Neutrophil (primary cell): ENCODE measurements around the gene SWAP70.

Experiments
- H3K27ac ChIP-seq: fragments of 200-600 bp; sonication (generic); 2 replicates; pipeline ENCODE4 v1.5.1; 2016; ENCODE audit warnings: mild to moderate bottlenecking, moderate library complexity
- H3K27me3 ChIP-seq: fragments of 200-600 bp; sonication (generic); 2 replicates; pipeline ENCODE4 v1.6.0; 2016; ENCODE audit warnings: mild to moderate bottlenecking
- H3K36me3 ChIP-seq: fragments of 200-600 bp; sonication (generic); 2 replicates; pipeline ENCODE4 v1.5.1; 2017
- H3K4me1 ChIP-seq, 2 experiments: fragments of 200-600 bp in 1 of 2; sonication (generic) in 1 of 2; 1 replicate in 1 of 2; 2 replicates in 1 of 2; pipeline versions ENCODE4 v1.5.1 to v1.6.1; 2013 to 2016; ENCODE audit warnings: low read depth in 1 of 2, low read length in 1 of 2, mild to moderate bottlenecking in 1 of 2, moderate library complexity in 1 of 2; ENCODE audit not compliant: control insufficient read depth in 1 of 2, insufficient read depth in 1 of 2
- H3K4me3 ChIP-seq, 2 experiments: fragments of 200-600 bp in 1 of 2; sonication (generic) in 1 of 2; 1 replicate in 1 of 2; 2 replicates in 1 of 2; pipeline ENCODE4 v1.5.1; 2013 to 2016; ENCODE audit warnings: low read depth in 1 of 2, low read length in 1 of 2, mild to moderate bottlenecking in 1 of 2, moderate library complexity in 1 of 2
- H3K9me3 ChIP-seq: fragments of 200-600 bp; sonication (generic); 2 replicates; pipeline ENCODE4 v1.5.1; 2016
- CTCF ChIP-seq: fragments of 200-600 bp; sonication (generic); IDR thresholded peaks from 2 replicates; pipeline ENCODE4 v1.5.1; 2016; ENCODE audit warnings: antibody characterized with exemption

The SWAP70 gene

DNA sequence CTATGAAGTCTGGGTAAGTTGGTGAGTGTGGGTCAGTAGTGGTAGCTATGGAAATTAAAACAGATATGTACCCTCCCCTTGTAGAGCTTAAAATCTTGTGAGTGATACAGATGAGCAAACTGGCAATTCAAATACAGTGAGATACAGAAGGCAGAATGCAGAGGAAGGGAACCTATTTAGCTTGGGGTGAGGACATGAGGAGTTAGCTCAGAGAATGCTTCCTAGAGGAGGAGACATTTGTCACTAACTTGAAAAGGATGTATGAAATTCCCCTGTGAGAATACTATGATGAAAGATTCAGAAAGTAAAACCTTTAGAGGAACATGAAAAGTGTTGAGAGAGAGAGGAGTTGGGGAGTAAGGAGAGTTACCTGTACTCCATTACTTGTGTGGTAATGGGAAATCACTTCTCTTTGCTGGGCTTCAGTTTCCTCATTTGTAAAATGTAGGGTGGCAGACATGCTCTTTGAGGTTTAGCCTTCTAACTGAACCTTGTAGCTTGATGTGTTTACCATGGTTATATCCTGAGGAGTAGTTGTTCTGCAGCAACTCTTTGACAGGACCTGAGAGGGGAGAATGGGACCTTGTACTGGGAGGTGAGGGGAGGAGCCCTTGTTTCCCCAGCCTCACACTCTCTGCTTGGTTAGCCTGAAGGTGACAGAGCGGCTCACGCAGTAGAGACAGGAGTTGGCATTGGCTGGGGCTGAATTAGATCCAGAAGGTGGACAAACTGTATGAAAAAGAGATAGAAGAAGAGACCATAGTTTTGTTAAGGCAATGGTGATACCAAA is 17.9 kb downstream of the SWAP70 start:
- no peak overlapping the region for H3K4me3 ChIP-seq
- TF ChIP-seq CTCF: no peak
- no peaks in the 10 kb centered on the region for H3K9me3 ChIP-seq
- H3K36me3 ChIP-seq: no peaks in the 10 kb centered on the region
- no peaks in the 10 kb centered on the region for H3K27me3 ChIP-seq
- peaks cover 11 to 21% of the 10 kb centered on the region in 2 experiments for H3K4me1 ChIP-seq
- H3K27ac ChIP-seq: peak overlapping the region; percentile 21

- no peak for TF ChIP-seq CTCF
- H3K27ac ChIP-seq: peak overlapping the region; percentile 33
- H3K9me3 ChIP-seq: no peaks in the 10 kb centered on the region
- H3K4me1 ChIP-seq: peaks cover 26 to 33% of the 10 kb centered on the region in 2 experiments
- no peak overlapping the region for H3K4me3 ChIP-seq
- H3K27me3 ChIP-seq: no peaks in the 10 kb centered on the region
- no peaks in the 10 kb centered on the region for H3K36me3 ChIP-seq
Measured at GRCh38 chr11:9687711-9688477, 24.0 kb downstream of the SWAP70 start.

DNA sequence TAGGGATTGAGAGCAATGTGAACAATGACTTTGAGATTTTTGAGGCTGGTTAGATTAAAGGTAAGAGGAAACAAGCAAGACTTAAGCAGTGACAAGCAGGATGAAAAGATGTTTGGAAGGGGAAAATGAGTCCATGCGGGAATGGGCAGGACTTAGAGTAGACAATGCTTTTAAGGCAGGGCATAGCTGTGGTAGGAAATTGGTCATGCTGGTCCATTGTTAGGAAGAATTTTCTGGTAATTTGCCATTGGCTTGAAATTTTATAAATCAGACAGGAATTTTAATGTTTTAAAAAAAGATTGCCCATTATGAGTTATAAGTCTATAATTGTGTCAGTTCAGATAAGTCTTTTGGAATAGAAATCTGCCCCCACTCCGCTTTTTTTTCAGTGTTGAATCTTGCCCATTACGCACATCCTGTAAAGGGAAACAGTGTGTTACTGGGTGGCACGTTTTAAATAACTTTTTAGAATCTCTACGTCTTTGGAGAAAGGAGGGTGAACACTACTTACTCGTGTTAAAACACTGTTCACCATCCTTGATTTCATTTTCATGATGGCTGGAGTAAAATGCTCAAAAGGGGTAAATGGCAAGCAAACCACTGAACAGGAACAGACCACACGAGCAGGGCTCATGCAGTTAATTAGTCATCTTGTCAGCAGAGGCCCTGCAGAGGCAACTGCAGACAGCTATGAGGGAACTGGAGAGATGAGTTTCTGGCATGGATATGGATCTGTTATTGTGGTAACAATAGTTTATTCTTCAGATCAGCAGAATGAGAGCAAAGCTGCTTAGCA is 25.0 kb downstream of the SWAP70 start:
- Histone ChIP-seq H3K4me3 (no peak overlapping the region), H3K9me3 (no peaks in the 10 kb centered on the region), H3K27me3 (no peaks in the 10 kb centered on the region), H3K27ac (peak overlapping the region; percentile 33), H3K36me3 (no peaks in the 10 kb centered on the region), H3K4me1 (peaks cover 29 to 36% of the 10 kb centered on the region in 2 experiments)
- TF ChIP-seq CTCF: no peak

DNA sequence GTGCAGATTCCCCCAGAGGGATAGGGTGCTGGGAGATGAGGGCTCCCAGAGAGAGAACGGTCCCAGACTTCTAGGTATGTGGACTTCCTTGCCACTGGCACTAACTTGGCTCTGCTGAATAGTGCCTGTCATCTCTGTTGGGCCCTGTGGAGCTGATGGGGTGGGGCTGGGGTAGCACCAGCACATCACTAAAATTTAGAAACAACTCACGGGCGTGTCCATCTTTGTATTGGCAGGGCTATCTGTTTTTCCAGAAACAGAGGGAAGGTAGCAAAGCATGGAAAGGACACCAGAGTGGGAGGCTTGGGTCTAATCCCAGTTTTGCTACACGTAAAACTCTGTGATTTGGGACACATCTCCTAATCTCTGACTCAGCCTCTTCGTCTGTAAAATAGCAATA is 25.8 kb downstream of the SWAP70 start:
- H3K27me3 ChIP-seq: no peaks in the 10 kb centered on the region
- TF ChIP-seq CTCF: no peak
- H3K36me3 ChIP-seq: peaks cover 1% of the 10 kb centered on the region
- no peak overlapping the region for H3K4me3 ChIP-seq
- H3K9me3 ChIP-seq: no peaks in the 10 kb centered on the region
- peak overlapping the region; percentile 33 for H3K27ac ChIP-seq
- H3K4me1 ChIP-seq: peaks cover 29 to 36% of the 10 kb centered on the region in 2 experiments

DNA sequence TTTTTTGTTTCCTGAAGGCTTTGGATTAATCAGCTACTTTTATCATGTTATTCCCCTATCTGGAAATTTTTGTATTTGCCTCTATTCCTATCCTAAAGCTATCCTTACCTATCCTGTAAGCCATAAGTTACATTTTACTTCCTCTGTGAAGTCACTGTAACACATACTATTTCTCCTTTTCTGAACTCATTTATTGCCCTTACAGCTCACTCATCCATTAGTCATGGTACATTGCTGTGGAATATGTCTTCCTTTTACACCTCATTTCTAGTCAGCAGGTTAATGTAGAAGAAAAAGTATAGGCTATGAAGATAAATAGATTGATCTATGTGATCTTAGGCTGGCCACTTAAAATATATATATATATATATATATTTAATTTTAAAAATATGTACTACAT is 28.0 kb downstream of the SWAP70 start:
- peak overlapping the region; percentile 29 for H3K27ac ChIP-seq
- H3K27me3 ChIP-seq: no peaks in the 10 kb centered on the region
- peaks cover 29 to 36% of the 10 kb centered on the region in 2 experiments for H3K4me1 ChIP-seq
- no peaks in the 10 kb centered on the region for H3K9me3 ChIP-seq
- peaks cover 15% of the 10 kb centered on the region for H3K36me3 ChIP-seq
- H3K4me3 ChIP-seq: no peak overlapping the region
- no peak for TF ChIP-seq CTCF
